Prostate gland (tissue), 2 donors: ENCODE data around the gene IPO11. TPM values are rescaled to one million over a fixed set of nuclear protein-coding genes. Genes with fewer than 3 reads are reported as not detected.

Source experiments
- DNase-seq: peaks from one replicate; pipeline ENCODE4 v3.0.0-alpha.2; 2019; ENCODE audit warnings: low spot score
- H3K27ac ChIP-seq, 2 donors: fragments of 200-600 bp; sonication (generic); 2 replicates each; pipeline ENCODE4 v1.5.1; 2017 to 2019
- H3K27me3 ChIP-seq: fragments of 200-600 bp; sonication (generic); replicated peaks from 2 replicates; pipeline ENCODE4 v1.5.1; 2019; ENCODE audit not compliant: insufficient read depth
- H3K36me3 ChIP-seq, 2 donors: fragments of 200-600 bp; sonication (generic); 1 replicate in 1 of 2; 2 replicates in 1 of 2; pipeline versions ENCODE4 v1.5.1 to v1.8.1; 2017 to 2019
- H3K4me1 ChIP-seq: fragments of 200-600 bp; sonication (generic); replicated peaks from 2 replicates; pipeline ENCODE4 v1.5.1; 2019
- H3K4me3 ChIP-seq, 2 donors: fragments of 200-600 bp; sonication (generic); 2 replicates each; pipeline ENCODE4 v1.5.1; 2017 to 2019
- H3K9me3 ChIP-seq: fragments of 200-600 bp; sonication (generic); 2 replicates; pipeline ENCODE4 v1.5.1; 2017
- CTCF ChIP-seq, 4 experiments: fragments of 200-600 bp in 2 of 4; fragments of 450-650 bp in 2 of 4; sonication (generic) in 2 of 4; IDR thresholded peaks; 1 replicate in 3 of 4; 2 replicates in 1 of 4; pipeline ENCODE4 v1.5.1; 2016 to 2019; ENCODE audit warnings: antibody characterized with exemption in 4 of 4, mild to moderate bottlenecking in 2 of 4, moderate library complexity in 2 of 4
- POLR2A ChIP-seq: fragments of 450-650 bp; IDR thresholded peaks from one replicate; pipeline ENCODE4 v1.6.1; 2016; ENCODE audit warnings: antibody characterized with exemption, mild to moderate bottlenecking
- POLR2AphosphoS5 ChIP-seq: sonication (generic); formaldehyde crosslinking; IDR thresholded peaks from one replicate; pipeline ENCODE4 v1.6.1; 2017; ENCODE audit warnings: antibody characterized with exemption
- WGBS: methylation state at CpG from one replicate; pipeline ENCODE4 v1.1.5; 2018; 5-methylcytosine and 5-hydroxymethylcytosine counted together
- intact Hi-C: fragments of 100-400 bp; cut with DNase I; formaldehyde crosslinking; loops from one replicate; pipeline ENCODE4 v1.14.2; 2022
- total RNA-seq, 2 donors: library from RNA; depleted of rRNA; stranded (reverse); fragments of >200 nt; gene quantifications; one replicate each; pipeline ENCODE4 v1.1.0, GENCODE V29; 2016

IPO11 gene
- total RNA-seq, 2 donors from 2014 or later = 15.5 to 36.2 TPM

GRCh38 chr5:62483556-62483955 lies 71.0 kb downstream of the IPO11 start:
- no peak for TF ChIP-seq CTCF (IDR thresholded peaks at IDR 0.05)
- TF ChIP-seq POLR2A = no peak
- no peak for TF ChIP-seq POLR2AphosphoS5
- WGBS = 84% methylated on average over 2 of the region's 2 CpGs
- H3K4me3 ChIP-seq = no peak overlapping the region

GRCh38 chr5:62486672-62487071 lies 74.1 kb downstream of the IPO11 start:
- 77% methylated on average over 1 of the region's 1 CpG for WGBS
- intact Hi-C loops = no loop called here
- Histone ChIP-seq H3K4me1 (no peaks in the 10 kb centered on the region), H3K36me3 (no peaks in the 10 kb centered on the region), H3K27me3 (no peaks in the 10 kb centered on the region), H3K9me3 (no peaks in the 10 kb centered on the region), H3K27ac (no peak overlapping the region), H3K4me3 (no peak overlapping the region)
- DNase-seq = no peak
- no peak for TF ChIP-seq POLR2A
- no peak for TF ChIP-seq CTCF (IDR thresholded peaks at IDR 0.05)
- TF ChIP-seq POLR2AphosphoS5 = no peak

More at GRCh38 chr5:62483556-62483955, 71.0 kb downstream of the IPO11 start:
- intact Hi-C loops = no loop called here
- Histone ChIP-seq H3K36me3 (no peaks in the 10 kb centered on the region), H3K4me1 (no peaks in the 10 kb centered on the region), H3K27ac (no peak overlapping the region), H3K9me3 (no peaks in the 10 kb centered on the region), H3K27me3 (no peaks in the 10 kb centered on the region)
- DNase-seq = no peak

GRCh38 chr5:62488531-62488930 lies 76.0 kb downstream of the IPO11 start:
- no peak for TF ChIP-seq POLR2AphosphoS5
- no peak for TF ChIP-seq CTCF (IDR thresholded peaks at IDR 0.05)
- TF ChIP-seq POLR2A = no peak
- no peaks in the 10 kb centered on the region for H3K4me1 ChIP-seq
- intact Hi-C loops = no loop called here

GRCh38 chr5:62489471-62489870 lies 76.9 kb downstream of the IPO11 start:
- TF ChIP-seq POLR2A = no peak
- no peak for TF ChIP-seq CTCF (IDR thresholded peaks at IDR 0.05)
- no peak for TF ChIP-seq POLR2AphosphoS5
- Histone ChIP-seq H3K9me3 (no peaks in the 10 kb centered on the region), H3K27ac (no peak overlapping the region), H3K36me3 (no peaks in the 10 kb centered on the region), H3K4me3 (no peak overlapping the region), H3K4me1 (no peaks in the 10 kb centered on the region), H3K27me3 (no peaks in the 10 kb centered on the region)
- WGBS = 50% methylated on average over 1 of the region's 1 CpG
- DNase-seq = no peak
- intact Hi-C loops = no loop called here

More at GRCh38 chr5:62488531-62488930, 76.0 kb downstream of the IPO11 start:
- H3K27me3 ChIP-seq = no peaks in the 10 kb centered on the region
- WGBS = 72% methylated on average over 4 of the region's 4 CpGs
- no peaks in the 10 kb centered on the region for H3K9me3 ChIP-seq
- DNase-seq = no peak
- no peak overlapping the region for H3K27ac ChIP-seq
- H3K4me3 ChIP-seq = no peak overlapping the region
- H3K36me3 ChIP-seq = no peaks in the 10 kb centered on the region

GRCh38 chr5:62494772-62495171 lies 82.2 kb downstream of the IPO11 start:
- Histone ChIP-seq H3K36me3 (no peaks in the 10 kb centered on the region), H3K4me3 (no peak overlapping the region), H3K4me1 (no peaks in the 10 kb centered on the region), H3K27me3 (no peaks in the 10 kb centered on the region), H3K9me3 (no peaks in the 10 kb centered on the region), H3K27ac (no peak overlapping the region)
- DNase-seq = no peak
- TF ChIP-seq POLR2A (no peak), CTCF (IDR thresholded peaks at IDR 0.05) (no peak), POLR2AphosphoS5 (no peak)
- WGBS = 100% methylated on average over 1 of the region's 1 CpG
- intact Hi-C loops = no loop called here
